HG03159 (cell line): ENCODE results near the gene FIZ1.
"Not testable (repeated sequence)": the region's sequence is repeated elsewhere in the genome, so short reads cannot be mapped to it uniquely, and the experiment has no call there.

ENCODE experiments used
- ATAC-seq: cut with Tn5 transposase; IDR thresholded peaks from one replicate; pipeline ENCODE4 v1.9.1; 2021; ENCODE audit warnings: mild to moderate bottlenecking, moderate library complexity; ENCODE audit not compliant: unreplicated experiment

The FIZ1 gene

DNA sequence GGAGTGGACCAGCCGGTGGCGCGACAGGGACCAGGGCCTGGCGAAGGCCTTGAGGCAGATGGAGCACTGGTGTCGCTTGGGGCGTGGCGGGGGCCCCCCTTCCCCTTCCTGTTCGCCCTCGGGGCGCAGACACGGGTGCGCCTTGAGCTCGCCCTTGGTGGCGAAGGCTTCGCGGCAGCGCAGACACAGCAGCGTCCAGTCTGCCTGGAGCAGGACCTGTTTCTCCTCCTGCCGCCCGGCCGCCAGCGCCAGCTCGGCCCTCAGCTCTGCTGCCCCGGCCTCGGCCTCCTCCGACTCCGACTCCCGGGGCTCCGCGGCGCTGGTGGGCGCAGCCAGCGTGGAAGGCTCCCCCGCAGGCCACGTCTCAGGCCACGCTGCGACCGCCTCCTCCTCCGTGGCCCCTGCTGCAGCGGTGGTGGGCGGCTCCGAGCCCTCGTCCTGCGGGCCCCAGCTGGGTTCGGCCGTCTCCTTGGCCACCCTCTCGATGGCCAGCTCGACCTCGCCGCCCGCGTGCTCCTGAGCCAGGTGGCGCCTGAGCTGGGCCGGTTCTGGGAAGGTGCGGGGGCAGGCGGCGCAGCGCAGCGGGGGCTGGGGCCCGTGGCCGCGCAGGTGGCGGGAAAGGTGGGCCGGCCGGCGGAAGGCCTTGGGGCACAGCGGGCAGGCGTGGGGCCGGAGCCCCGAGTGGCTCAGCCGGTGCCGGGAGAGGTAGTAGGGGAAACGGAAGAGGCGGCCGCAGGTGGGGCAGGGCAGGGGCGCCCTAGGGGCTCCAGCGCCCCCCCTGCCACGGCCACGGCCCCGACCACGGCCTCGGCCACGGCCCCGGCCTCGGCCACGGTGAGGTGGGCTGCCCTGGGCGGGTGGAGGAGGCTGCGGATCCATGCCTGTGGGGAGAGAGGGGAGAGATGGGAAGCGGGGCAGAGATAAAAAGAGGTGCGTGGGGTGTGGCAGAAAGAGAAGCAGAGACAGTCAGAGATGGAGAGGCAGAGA is 20.3 kb downstream of the FIZ1 start:
- no peak for ATAC-seq

DNA sequence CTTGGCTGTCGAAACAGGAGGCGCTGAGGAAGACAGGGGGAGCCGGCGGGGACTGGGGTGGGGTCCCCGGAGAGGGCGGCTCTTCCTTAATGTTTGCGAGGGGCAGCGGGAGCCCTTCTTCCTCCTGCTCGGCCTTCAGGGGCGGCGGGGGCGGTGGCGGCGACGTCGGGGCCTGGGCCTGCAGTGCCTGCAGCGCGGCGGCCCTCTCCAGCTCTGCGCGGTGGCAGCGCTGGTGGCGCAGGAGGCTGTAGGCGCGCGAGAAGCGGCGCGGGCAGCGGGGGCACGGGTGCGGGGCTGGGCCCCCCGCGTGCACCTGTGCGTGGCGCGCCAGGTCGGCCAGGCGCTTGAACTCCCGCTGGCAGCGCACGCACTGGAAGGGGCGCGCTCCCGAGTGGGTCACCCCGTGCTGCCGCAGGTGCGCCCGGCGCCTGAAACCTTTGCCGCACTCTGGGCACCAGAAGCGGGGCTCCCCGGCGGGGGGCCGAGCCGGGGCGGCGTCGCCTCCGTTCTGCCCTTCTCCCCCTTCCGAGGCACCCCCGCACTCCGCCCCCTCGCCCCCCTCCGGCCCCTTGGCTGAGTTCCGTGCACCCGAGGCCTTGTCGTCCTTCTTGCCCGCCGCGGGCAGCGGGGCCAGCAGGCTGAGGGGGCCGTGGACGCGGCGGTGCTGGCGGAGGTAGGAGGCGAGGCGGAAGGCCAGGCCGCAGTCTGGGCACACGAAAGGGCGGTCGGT is 21.1 kb downstream of the FIZ1 start:
- ATAC-seq, result no peak

- no peak for ATAC-seq
Observed at GRCh38 chr19:55576746-55577145, 22.6 kb downstream of the FIZ1 start.

DNA sequence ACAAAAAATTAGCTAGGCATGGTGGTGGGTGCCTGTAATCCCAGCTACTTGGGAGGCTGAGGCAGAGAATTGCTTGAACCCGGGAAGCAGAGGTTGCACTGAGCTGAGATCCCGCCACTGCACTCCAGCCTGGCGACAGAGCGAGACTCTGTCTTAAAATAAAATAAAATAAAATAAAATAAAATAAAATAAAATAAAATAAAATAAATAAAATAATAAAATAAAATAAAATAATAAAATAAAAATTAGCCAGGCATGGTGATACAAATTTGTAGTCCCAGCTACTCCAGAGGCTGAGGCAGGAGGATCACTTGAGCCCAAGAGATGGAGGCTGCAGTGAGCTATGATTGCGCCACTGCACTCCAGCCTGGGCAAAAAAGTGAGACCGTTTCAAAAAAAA is 25.4 kb downstream of the FIZ1 start:
- ATAC-seq, result not testable (repeated sequence)

DNA sequence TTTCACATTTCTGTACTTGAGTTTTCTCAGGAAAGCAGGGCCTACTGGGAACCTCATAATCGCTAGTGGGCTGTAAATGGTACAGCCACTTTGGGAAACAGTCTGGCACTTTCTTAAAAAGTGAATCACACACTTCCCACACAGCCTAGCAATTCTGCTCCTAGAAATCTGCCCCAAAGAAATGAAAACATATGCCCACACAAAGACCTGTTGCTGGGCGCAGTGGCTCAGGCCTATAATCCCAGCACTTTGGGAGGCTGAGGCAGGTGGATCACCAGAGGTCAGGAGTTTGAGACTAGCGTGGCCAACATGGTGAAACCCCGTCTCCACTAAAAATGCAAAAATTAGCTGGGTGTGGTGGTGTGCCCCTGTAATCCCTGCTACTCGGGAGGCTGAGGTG is 29.8 kb downstream of the FIZ1 start:
- ATAC-seq, result not testable (repeated sequence)

GRCh38 chr19:55567708-55568328 is 31.5 kb downstream of the FIZ1 start:
- ATAC-seq, result no peak

- no peak for ATAC-seq
Observed at GRCh38 chr19:55566823-55567222, 32.5 kb downstream of the FIZ1 start.

DNA sequence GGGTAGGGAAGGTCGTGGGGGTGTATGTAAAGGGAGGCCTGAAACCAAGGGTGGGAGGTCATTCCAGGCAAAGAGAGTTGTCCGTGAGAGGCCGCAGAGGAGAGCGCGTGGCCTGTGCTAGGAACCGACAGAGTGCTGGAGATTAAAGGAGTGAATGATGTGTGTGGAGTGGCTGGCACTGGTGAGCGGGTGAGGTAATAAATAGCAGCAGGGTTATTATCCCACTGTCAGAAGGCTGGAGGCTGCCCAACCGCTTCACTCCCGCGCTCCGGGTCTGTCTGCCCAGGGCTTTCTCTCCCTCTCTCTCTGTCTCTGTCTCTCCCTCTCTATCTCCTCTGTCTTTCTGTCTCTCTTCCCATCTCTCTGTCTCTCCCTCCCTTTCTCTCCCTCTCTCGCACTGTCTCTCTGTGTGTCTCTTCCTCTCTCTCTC is 36.0 kb downstream of the FIZ1 start:
- no peak for ATAC-seq

DNA sequence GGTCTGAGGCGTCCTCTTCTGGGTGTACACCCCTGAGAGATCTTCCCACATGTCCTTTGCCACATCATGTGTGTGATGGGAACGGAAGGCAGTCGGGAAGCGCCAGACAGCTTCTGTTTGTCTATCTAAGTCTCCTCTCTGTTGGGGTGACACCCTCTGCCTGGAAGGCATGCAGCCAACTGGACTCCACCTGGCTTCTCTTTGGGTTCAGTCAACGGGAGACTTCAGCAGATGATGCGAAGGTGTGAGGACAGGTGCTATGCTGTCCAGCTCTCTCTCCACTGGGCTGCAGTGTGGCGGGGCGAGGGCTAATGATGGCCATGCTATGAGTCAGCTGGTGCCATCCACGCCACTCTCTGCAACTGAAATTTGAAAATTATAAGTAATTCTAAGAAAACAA is 39.6 kb downstream of the FIZ1 start:
- no peak for ATAC-seq

- no peak for ATAC-seq
Observed at GRCh38 chr19:55554741-55555152, 44.6 kb downstream of the FIZ1 start.

- ATAC-seq, result no peak
Observed at GRCh38 chr19:55554302-55554701, 45.0 kb downstream of the FIZ1 start.

GRCh38 chr19:55553217-55554182 is 45.8 kb downstream of the FIZ1 start:
- no peak for ATAC-seq

- ATAC-seq, result no peak
Observed at GRCh38 chr19:55552620-55553019, 46.7 kb downstream of the FIZ1 start.

DNA sequence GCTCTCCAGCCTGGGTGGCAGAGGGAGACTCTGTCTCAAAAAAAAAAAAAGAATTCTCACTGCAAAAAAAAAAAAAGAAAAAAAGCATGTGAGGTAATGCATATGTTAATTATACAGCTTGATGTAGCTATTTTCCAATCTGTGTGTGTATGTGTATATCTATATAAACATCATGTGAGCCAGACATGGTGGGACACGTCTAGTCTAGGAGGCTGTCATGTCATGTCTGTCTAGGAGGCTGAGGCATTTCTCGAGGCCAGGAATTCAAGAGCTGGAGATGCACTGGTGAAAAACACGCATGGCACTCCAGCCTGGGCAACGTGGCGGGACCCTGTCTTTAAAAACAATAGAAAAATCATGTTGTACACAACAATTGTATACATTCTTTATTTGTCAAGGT is 47.1 kb downstream of the FIZ1 start:
- no peak for ATAC-seq

- ATAC-seq, result no peak
Observed at GRCh38 chr19:55550321-55550650, 49.0 kb downstream of the FIZ1 start.

- no peak for ATAC-seq
Observed at GRCh38 chr19:55549500-55550320, 49.6 kb downstream of the FIZ1 start.

- ATAC-seq, result no peak
Observed at GRCh38 chr19:55546822-55547614, 52.3 kb downstream of the FIZ1 start.

- ATAC-seq, result no peak
Observed at GRCh38 chr19:55546011-55546410, 53.3 kb downstream of the FIZ1 start.

DNA sequence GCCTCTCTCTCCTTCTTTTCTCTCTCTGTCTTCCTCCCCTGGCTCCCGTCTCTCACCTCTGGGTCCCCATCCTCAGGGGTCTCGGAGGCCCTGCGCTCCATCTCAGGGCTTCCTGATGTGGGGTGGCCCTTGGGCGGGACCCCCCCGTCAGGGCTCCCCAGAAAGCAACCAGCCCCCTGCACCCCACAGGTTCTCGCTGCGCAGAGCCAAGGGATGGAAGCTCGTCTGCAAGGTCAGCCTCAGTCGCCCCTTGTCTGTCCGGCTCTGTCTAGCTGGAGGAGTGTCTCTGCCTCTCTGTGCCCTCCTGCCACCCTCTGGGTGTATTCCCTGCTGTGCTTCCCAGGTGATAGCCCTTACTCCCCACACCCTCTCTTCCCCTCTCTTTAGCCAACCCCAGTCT is 53.9 kb downstream of the FIZ1 start, which contains the start of gene SBK3:
Gene SBK3, minus strand, starts transcription at position 101 of the 400 bp plus-strand sequence. Its CDS starts 0 bp downstream, at position 101.
- no peak for ATAC-seq
